Fibroblast of upper back skin (primary cell): ENCODE results near the gene C1GALT1.

ENCODE experiments used
- DNase-seq: peaks from one replicate; pipeline ENCODE4 v3.0.0-alpha.2; 2013

C1GALT1 gene

DNA sequence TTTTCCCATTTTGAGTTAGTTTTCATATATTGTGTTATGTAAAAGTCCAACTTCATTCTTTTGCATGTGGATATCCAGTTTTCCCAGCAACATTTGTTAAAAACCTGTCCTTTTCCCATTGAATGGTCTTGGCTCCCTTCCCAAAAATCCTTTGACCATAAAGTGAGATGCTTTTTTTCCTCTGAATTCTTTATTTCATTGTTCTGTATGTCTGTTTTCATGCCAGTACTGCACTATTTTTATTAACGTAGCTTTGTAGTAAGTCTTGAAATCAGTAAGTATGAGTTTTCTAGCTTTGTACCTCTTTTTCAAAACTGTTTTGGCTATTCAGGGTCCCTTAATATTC is 20.0 kb downstream of the C1GALT1 start:
- DNase-seq, result no peak

DNA sequence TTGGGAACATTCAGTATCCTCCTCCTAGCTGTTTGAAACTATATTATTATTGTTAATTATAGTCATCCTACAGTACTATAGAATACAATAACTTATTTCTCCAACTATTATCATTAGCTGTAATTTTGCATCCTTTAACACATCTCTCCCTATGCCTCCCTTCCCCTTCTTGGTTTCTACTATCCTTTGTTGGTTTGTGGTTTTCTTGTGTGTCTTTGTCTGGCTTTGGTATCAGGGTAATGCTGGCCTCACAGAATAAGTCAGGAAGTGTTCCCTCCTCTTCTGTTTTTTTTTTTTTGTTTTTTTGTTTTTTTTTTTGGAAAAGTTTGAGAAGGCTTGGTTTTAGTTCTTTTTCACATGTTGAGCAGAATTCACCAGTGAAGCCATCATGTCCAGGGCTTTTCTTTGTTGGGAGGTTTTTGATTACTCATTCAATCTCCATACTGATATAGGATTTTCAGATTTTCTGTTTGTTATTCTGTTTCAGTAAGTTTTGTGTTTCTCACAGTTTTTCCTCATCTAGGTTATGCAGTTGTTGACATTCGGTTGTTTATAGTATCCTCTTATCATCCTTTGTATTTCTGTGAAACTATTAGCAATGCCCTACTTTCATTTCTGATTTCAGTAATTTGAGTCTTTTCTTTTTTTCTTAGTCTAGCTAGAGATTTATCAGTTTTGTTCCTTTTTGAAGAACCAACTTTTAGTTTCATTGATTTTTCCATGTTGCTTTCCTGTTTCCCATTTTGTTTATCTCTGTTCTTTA is 21.6 kb downstream of the C1GALT1 start:
- no peak for DNase-seq

DNA sequence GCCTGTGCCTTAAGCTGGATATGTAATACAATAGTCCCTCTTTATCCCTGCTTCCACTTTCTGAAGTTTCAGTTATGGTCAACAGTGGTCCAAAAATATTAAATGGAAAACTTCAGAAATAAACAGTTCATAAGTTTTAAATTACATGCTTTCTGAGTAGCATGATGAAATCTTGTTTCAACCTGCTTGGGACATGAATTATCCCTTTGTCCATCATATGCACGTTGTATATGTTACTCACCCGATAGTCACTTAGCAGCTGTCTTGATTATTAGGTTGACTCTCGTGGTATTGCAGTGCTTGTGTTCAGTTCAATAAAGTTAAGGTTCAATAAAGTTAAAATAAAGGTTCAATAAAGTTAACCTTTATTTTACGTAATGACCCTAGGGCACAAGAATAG is 25.5 kb downstream of the C1GALT1 start:
- DNase-seq, result peak; percentile 28

DNA sequence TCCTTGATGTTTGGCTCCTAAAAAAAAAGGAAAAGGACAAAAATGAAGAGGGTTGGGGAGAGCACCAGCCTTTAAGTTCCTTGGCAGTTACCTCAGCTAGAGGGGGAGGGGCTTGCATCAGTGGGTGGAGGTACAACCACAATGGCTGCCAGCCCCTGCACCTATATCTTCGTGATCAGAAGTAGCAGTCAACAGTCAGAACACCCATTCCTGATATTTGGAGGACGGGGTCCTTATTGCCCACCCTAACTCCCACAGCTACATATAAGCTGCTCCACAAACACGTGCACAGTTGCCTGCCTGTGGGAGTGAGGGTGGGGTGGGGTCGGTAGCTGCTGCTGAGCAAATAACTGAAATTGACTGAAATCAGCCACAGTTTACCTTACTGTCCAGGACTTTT is 26.2 kb downstream of the C1GALT1 start:
- no peak for DNase-seq

DNA sequence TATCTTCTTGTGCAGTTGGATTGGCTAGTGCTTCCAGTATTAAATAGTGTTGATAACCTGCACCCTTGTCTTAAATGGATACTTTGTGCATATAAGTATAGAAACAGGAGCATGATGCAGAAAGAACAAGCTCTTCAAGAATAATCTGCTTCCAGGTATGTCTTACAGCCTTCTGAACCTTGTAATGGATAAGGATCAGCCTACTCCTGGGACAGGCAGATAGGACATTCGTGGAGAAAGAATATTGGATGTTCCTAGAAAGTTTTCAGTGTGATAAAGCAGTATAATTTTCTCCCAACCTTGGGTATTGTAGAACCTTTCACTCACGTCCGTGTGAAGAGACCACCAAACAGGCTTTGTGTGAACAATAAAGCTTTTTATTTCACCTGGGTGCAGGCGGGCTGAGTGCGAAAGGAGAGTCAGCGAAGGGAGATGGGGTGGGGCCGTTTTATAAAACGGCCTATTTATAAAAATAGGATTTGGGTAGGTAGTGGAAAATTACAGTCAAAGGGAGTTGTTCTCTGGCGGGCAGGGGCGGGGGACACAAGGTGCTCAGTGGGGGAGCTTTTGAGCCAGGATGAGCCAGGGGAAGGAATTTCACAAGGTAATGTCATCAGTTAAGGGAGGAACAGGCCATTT is 27.2 kb downstream of the C1GALT1 start:
- DNase-seq, result no peak

DNA sequence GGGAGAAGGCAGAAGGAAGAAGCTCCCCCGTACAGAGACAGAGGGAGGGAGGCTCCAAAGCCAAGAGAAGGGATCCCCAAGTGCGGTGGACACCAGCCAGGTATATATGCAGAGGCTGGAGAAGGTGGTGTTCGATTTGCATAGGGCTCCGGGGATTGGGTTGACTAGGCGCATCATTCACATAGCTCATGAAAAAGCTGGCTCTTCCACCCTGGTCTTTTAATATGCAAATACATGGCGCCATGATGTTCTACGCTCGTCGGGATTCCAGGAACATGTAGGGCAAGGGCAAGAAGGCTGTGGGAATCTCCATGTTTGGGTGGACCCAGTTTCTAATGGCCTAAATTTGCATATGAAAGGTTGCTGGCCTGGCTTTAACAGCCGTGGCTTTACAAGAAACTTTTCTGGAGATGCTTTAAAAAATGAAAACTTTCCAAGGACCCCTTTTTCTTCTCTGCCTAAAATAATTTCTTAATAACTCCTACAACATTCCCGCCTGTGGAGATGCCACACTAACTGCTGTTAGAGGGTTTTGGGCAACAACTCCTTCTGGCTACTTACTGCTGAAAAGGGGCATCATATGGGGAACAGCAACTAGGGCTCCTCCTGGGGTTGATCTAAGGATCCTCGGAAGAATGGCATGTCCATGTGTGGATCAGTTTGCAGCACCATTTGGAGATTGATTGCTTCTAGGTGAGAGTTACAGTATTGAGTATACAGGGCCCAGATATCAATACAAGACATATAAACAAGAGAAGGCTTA is 28.3 kb downstream of the C1GALT1 start:
- no peak for DNase-seq

DNA sequence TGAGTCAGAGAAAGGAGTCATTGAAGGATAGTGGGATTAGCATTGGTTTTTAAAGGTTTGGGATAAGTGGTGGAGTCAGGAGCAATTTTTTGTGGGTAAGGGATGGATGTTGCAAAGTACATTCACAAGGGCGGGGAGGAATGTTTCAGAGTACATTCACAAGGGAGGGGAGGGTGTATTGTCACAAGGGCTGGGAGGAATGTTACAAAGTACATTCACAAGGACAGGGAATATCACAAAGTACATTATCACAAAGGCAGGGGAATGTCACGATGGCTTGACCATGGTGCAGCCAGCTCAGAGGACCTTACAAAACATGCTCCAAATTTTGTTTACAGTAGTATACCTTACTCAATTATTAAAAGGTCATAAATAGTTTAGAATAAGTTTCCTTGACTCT is 30.3 kb downstream of the C1GALT1 start:
- DNase-seq, result no peak

DNA sequence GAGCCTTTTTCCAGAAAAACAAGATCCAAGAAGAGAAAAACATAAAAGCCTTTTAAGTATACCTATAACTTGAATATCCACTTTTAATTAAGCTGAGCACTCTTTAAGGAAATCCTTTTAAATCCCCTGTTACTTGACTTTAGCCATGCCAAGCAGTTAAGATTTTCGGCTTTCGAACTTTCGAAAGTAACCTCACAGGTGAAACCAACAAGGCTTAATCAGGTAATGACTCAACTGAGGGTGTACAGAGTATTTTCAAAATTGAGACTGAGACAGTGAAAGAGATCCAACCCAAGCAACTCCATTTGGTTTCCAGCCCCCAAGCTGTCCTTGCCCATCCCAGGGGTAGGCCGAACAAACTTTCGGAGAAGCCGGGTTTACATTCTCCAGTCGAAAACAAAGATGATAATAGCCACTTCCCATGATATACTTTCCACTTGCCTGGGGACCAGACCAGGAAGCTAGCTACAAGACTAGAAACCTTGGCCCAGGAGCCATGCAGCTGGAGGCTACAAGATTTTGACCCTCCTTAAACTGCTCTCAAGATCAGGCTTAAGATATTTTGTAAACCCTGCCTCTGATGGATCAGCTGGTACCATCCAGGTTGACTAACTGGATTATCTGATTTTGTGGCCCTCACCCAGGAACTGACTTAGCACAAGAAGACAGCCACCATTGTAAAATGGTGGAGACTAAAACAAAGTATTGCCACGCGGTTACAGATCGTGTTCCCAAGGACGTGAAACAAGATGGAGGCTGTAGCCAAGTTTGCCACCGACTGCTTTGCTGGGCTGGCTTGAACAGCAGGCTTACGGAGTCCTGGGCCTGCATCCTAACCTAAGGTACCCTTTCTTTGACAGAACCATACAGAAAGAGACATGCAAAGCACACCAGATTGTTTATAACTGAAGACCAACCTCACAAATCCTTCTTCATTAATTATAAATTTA is 32.3 kb downstream of the C1GALT1 start:
- no peak for DNase-seq

DNA sequence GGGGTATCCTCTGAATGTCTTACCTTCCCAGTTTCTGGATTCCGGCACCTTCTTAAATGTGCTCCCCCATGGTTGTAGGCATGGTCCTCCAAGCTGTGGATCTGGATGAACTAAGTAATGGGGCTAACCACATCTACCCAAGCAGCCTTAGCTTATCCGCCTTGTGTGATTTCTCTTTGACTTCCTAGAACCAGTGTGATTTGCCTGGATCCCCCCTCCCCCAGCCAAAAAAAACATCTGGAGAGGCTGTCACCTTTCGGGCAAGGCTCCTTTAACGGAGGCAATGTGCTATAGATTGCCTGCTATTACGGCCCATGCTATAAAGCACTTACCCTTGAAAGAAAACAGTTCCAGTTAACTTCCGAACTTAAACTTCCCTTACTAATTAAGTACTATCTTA is 33.9 kb downstream of the C1GALT1 start:
- DNase-seq, result no peak

DNA sequence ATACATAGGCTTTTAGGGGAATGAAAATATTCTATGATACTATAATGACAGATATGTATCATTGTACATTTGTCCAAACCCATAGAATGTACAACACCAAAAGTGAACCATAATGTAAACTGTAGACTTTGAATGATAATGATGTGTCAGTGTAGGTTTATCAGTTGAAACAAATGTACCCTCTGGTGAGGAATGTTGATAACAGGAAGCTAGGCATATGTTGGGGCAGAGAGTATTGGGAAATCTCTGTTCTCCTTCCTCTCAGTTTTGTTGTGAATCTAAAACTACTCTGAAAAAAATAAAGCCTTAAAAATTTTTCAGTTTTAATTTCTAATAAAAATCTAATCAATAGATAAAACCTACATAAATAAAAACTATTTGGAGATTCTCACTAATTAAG is 36.9 kb downstream of the C1GALT1 start:
- no peak for DNase-seq

DNA sequence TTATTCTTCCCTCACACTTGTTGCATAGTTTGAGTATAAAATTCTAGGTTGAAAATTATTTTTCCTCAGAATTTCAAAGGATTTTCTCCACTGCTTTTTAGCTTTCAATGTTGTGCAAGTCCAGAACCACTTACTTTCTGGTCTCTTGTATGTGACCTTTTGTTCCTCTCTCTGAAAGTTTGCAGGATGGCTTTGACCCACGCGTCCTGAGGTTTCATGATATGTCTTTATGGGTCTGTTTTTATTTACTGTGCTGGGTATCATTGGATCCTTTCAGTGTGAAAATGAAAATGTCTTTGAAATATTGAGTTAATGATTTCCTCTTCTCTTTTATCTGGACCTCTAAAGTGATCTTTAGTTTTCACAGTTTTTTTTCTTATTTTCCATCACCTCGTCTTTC is 38.5 kb downstream of the C1GALT1 start:
- no peak for DNase-seq

DNA sequence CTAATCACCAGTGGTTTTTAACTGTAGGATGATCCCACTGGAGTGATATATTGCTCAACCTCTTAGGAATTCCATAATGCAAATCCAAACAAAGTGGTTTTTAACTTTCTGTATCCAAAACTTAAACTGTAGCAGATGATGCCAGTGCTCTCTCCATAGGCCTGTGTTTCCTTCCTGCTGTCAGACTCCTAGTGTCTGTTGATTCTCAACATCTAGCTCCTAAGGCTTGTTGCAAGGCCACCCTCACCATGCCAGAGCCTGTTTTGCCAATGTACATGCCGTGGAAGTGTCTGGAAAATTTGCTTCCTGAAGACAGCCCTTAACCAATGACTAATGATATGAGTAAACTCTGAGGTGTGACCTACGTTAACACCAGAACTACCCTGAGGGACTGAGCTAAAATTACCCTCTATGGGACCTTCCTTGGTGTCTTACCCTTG is 39.3 kb downstream of the C1GALT1 start:
- DNase-seq, result peak; percentile 80

DNA sequence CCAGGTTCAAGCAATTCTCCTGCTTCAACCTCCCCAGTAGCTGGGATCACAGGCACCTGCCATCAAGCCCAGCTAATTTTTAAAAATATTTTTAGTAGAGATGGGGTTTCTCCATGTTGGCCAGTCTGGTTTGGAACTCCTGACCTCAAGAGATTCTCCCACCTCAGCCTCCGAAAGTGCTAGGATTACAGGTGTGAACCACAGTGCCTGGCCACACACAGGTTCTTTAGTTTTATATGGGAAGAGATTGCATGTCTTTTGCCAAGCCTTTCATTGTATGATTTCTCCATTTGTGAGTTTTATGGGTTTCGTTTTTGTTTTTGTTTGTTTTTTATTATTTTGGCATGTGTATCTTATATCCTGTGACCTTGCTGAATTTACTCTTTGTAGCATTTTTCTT is 40.9 kb downstream of the C1GALT1 start:
- DNase-seq, result no peak

DNA sequence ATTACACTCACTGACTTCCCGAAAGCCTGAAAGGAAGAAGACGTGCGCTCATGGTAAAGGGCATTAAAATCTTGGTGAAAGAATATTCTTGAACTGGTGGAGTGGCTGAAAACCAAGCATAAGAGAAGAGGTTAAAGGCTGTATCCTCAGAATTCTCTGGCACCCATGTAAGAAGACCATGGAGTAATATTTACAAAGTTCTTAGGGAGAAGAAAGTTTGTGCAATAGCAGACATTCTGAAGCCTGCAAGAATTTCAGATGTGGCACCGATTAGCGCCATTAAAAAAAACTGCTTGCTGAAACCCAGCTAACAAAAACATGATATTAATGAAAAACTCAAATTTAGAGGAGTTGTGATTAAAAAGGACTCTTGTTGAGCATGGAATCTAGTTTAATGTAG is 44.1 kb downstream of the C1GALT1 start:
- DNase-seq, result no peak

DNA sequence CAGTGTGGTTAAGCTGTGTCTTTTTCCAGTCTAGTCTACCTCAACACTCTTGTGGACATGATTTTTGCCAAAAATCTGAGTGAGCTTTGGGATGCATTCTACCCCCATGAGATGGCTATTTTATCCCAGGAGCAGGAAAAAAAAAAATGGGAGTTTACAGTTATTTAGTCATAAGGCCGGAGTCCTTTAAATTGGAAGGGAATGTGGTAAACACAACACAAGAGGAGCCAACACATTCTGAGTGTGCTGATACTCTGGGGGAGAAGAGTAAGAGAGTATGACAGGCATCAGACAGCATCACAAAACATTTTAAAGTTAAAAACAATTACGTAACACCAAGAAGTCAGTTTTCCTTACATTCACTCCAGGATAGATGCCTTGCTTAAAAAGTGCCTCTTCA is 46.1 kb downstream of the C1GALT1 start:
- peak; percentile 21 for DNase-seq

DNA sequence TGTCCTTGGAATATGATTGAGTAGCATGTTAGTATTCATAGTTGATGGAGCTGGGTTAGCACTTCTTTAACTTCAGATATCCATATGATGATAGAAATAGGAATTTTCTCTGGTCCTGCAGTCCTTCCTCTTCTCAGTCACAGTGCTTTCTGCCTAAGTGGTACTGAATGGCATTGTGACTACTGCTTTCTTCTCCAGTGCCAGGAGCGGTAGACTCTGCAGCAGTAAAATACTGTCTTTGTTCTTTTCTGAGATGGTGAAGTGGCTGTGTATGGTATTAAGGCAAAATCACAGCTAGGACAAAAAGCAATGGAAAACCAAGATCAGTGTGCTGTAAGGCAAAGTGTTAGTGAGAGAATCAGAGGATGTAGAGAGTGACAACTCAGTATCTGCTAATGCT is 46.6 kb downstream of the C1GALT1 start:
- no peak for DNase-seq

DNA sequence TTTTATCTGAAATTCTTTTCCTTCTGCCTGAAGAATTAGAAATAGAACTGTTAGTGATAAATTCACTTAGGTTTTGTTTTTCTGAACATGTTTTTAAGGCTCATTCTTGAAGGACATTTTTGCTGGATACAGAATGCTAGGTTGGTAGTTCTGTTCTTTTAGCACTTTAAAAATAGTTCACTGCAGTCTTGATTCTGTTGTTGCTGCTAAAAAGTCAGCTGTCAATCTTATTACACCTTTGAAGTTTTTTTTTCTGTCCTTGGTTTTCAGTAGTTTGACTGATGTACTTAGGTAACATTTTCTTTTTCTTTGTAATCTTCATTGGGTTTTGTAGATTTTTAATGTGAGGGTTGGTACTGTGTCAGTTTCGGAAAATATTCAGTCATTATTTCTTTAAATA is 48.7 kb downstream of the C1GALT1 start:
- no peak for DNase-seq

DNA sequence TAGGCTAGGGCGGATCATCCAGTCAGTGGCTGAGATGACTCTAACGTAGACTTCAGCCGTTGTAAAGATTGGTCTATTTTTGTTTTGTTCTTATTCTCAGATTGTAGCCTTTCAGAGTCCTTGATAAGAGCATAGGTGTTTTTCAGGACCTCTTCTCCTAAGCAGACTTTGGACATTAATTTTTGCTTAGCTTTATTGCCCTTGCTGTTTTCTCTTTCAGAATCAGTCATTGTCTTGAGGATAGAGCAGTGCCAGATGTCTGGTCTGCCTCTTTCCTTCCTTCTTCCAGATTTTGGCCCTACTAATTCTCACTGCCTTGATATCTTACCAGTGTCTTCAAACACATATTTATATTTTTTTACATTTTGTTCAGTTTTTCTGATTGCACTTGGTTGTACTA is 49.5 kb downstream of the C1GALT1 start:
- DNase-seq, result no peak

DNA sequence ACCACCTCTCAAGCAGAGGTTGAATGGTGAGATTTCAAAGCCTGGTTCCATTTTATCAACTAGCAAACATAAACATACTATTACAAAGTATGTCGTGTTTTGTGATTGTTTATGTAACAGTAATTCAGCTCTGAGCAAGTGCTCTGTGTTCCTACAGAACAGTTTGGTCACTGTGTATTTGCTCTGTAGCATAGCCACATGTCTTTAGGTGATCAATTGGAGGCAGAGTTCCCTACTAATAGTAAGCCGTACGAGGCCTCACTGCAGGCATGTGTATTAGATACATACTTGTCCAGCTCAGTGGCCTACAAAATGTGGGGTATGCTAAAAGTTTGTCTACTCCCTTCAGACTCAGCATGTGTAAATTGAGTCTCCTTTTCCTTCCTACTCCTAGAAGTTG is 53.0 kb downstream of the C1GALT1 start:
- DNase-seq, result no peak

DNA sequence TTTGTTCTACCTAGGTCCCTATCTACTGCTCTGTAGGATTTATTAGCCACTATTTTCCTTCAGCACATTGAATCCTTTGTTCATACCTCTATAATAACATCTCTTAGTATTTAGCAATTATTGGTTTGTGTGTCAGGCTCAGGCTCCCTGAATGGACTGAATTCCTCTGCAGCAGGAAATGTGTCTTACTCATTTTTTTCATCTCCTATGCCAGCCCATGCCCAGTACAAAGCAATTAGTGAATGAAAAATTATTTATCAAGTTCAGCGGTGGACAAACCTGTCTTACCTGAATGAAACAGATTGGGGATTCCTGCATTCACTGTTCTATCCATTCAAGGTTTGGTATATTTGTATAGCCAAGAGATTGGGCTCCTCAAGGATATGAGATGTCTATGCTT is 53.7 kb downstream of the C1GALT1 start:
- no peak for DNase-seq

DNA sequence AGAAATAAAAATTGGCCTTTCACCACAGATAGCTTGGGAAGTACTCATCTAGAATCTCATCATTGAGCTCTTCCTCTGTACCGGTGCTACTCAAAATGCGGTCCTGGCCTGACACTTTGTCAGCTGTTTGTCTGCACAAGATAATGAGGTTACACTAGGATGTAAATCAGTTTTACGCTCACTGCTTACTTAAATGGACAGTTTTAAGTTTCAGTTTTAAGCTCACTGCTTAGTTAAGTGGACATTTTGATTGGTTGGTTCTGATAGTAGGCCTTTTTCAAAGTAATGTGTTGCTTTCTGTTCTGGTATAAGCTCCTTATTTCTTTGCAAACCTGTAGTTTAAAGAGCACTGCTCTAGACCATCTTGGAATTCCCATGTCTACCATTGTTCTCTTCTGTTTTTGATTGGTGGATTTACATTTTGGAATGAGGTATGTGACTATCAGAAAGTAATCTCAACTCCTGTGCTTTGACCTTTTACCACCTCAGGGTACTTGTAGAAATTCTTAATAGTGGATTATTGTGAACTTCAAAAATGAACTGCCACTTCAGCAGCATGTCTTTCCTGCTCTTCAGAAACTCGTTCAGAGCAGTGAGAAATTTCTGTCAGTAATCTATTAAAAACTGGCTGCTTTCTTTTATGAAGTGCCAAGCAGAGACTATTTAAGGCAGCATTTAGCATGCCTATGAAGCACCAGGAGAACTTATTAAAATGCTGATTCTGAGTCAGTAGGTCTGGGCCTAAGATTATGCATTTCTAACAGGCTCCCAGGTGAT is 55.0 kb downstream of the C1GALT1 start:
- no peak for DNase-seq

DNA sequence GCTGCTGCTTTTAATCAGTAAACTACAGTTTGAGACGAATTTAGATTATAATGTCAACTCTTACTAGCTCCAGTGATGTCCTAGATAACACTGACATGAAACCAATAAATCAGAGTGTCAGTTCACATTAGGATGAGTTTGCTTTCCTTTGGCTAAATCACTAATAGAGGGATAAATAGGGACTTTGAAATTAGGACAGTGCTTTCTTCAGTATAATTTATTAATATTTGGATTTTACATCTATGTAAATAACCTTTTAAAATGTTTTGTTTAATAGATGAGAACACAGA is 55.6 kb downstream of the C1GALT1 start:
- no peak for DNase-seq

DNA sequence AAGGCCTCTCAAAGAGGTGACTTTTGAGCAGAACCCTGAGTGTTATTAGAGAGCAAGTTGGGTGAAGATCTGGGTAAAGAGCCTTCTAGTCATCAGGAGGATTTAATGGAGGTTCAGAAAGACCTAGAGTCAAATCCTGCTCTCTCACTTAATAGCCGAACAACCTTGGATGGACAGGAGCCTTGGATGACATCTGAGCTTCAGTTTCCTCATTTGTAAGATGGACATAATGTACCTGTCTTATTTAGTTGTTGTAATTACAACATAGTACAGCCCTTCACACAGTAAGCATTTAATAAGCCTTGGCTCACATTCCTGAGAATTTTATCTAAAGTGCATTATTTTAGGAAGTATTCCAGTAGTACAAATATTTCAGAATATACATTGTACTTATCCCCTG is 57.0 kb downstream of the C1GALT1 start:
- no peak for DNase-seq
